GM12878 (cell line): ENCODE measurements around the gene DSC2. TPM values are rescaled to one million over a fixed set of nuclear protein-coding genes. Genes with fewer than 3 reads are reported as not detected.

ENCODE experiments used
- ATAC-seq: fragments of 200-7000 bp; cut with Tn5 transposase; 3 replicates; pipeline ENCODE4 v1.9.1; 2020; ENCODE audit warnings: mild to moderate bottlenecking, moderate library complexity
- BruUV-seq: library from RNA; stranded (reverse); fragments of 400-500 nt; replicated peaks from 2 replicates; lab custom pipeline; 2021; lab: Mats Ljungman, UMichigan
- CTCF ChIA-PET: fragments of 300-600 bp; sonication (Branson Sonifier 250); formaldehyde crosslinking; extraction: SDS; loops from one replicate; lab custom pipeline; 2021; ENCODE audit warnings: inconsistent platforms; lab: Yijun Ruan, JAX
- POLR2A ChIA-PET: fragments of 350-600 bp; formaldehyde crosslinking; extraction: SDS; loops from one replicate; lab custom pipeline; 2021; ENCODE audit warnings: inconsistent platforms; lab: Charles Lee
- RAD21 ChIA-PET: fragments of 300-600 bp; sonication (Branson Sonifier 250); formaldehyde crosslinking; loops from one replicate; lab custom pipeline; 2023; ENCODE audit warnings: antibody characterized with exemption; ENCODE audit not compliant: unreplicated experiment; lab: Charles Lee
- SMC1A ChIA-PET: fragments of 300-600 bp; sonication (Branson Sonifier 250); formaldehyde crosslinking; loops from one replicate; lab custom pipeline; 2023; ENCODE audit not compliant: unreplicated experiment, uncharacterized antibody; lab: Charles Lee
- DNase-seq: peaks from one replicate; pipeline ENCODE4 v3.0.0-alpha.2; 2011; ENCODE audit warnings: low read depth, low spot score
- FAIRE-seq: peaks from 3 replicates; lab custom pipeline; 2011; peaks lifted over from hg19 to GRCh38; lab: Jason Lieb, UNC
- H2AFZ ChIP-seq: 2 replicates; pipeline ENCODE4 v1.6.0; 2011; ENCODE audit warnings: low read depth, low read length, control low read depth; ENCODE audit not compliant: control insufficient read depth
- H3K27ac ChIP-seq: 2 replicates; pipeline ENCODE4 v1.5.1; 2011; ENCODE audit warnings: control low read depth; ENCODE audit not compliant: control insufficient read depth, insufficient read depth
- H3K27me3 ChIP-seq, 2 experiments: replicated peaks in 1 of 2; 2 replicates each; pipeline versions ENCODE4 v1.6.0 to v1.6.1; 2011; ENCODE audit warnings: low read length in 1 of 2; ENCODE audit not compliant: control insufficient read depth in 2 of 2, insufficient read depth in 2 of 2
- H3K36me3 ChIP-seq, 2 experiments: 2 replicates each; pipeline ENCODE4 v1.5.1; 2011; ENCODE audit warnings: low read length in 1 of 2; ENCODE audit not compliant: control insufficient read depth in 2 of 2, insufficient read depth in 2 of 2
- H3K4me1 ChIP-seq: 2 replicates; pipeline ENCODE4 v1.6.1; 2011; ENCODE audit warnings: mild to moderate bottlenecking, low read length, moderate library complexity, mixed read lengths; ENCODE audit not compliant: control insufficient read depth, insufficient read depth
- H3K4me2 ChIP-seq: 2 replicates; pipeline ENCODE4 v1.6.0; 2011; ENCODE audit warnings: control low read depth; ENCODE audit not compliant: control insufficient read depth, insufficient read depth
- H3K4me3 ChIP-seq: fragments of 200-600 bp; sonication (generic); 2 replicates; pipeline ENCODE4 v1.5.1; 2016
- H3K79me2 ChIP-seq: 2 replicates; pipeline ENCODE4 v1.6.0; 2011; ENCODE audit warnings: low read length; ENCODE audit not compliant: control insufficient read depth, insufficient read depth
- H3K9ac ChIP-seq: 2 replicates; pipeline ENCODE4 v1.8.0; 2011; ENCODE audit warnings: low read length, control low read depth, mixed read lengths; ENCODE audit not compliant: control insufficient read depth, insufficient read depth
- H3K9me3 ChIP-seq: replicated peaks from 3 replicates; pipeline ENCODE4 v1.5.1; 2011; ENCODE audit warnings: mild to moderate bottlenecking, low read length; ENCODE audit not compliant: control insufficient read depth, insufficient read depth
- H4K20me1 ChIP-seq: 2 replicates; pipeline ENCODE4 v1.6.0; 2011; ENCODE audit not compliant: control insufficient read depth, insufficient read depth
- ATF2 ChIP-seq: IDR thresholded peaks from 2 replicates; pipeline ENCODE4 v1.6.1; 2012; ENCODE audit warnings: low read length, inconsistent platforms
- BACH1 ChIP-seq: fragments of 450-650 bp; IDR thresholded peaks from 2 replicates; pipeline ENCODE4 v1.6.1; 2017; ENCODE audit warnings: mild to moderate bottlenecking, borderline replicate concordance
- BCL3 ChIP-seq: IDR thresholded peaks from 2 replicates; pipeline ENCODE4 v1.6.1; 2011; ENCODE audit warnings: borderline replicate concordance, low read depth, mild to moderate bottlenecking, moderate library complexity, low read length; ENCODE audit not compliant: insufficient read depth, poor library complexity, severe bottlenecking
- BHLHE40 ChIP-seq, 2 experiments: fragments of 450-650 bp in 1 of 2; IDR thresholded peaks; 2 replicates each; pipeline ENCODE4 v1.6.1; 2011 to 2017; ENCODE audit warnings: low read depth in 2 of 2, borderline replicate concordance in 1 of 2, improper control_type of control experiment in 1 of 2, low read length in 1 of 2, mild to moderate bottlenecking in 1 of 2
- CBX5 ChIP-seq: sonication (generic); IDR thresholded peaks from 2 replicates; pipeline ENCODE4 v1.6.1; 2016; ENCODE audit warnings: low read depth, moderate library complexity, mild to moderate bottlenecking, inconsistent platforms
- CREM ChIP-seq: IDR thresholded peaks from 2 replicates; pipeline ENCODE4 v1.6.1; 2014; ENCODE audit warnings: antibody characterized with exemption, low read depth
- FOXM1 ChIP-seq: IDR thresholded peaks from 2 replicates; pipeline ENCODE4 v1.6.1; 2012; ENCODE audit warnings: low read depth, mild to moderate bottlenecking, inconsistent platforms, low read length, moderate library complexity
- MEF2A ChIP-seq: IDR thresholded peaks from 2 replicates; pipeline ENCODE4 v1.6.1; 2011; ENCODE audit warnings: low read depth, mild to moderate bottlenecking, low read length, moderate library complexity; ENCODE audit not compliant: insufficient read depth
- MEF2B ChIP-seq: fragments of 450-650 bp; IDR thresholded peaks from 2 replicates; pipeline ENCODE4 v1.6.1; 2018; ENCODE audit warnings: mild to moderate bottlenecking, moderate library complexity; ENCODE audit not compliant: partially characterized antibody, poor library complexity, severe bottlenecking
- MTA2 ChIP-seq: fragments of 450-650 bp; IDR thresholded peaks from 2 replicates; pipeline ENCODE4 v1.6.1; 2016; ENCODE audit warnings: low read depth, mild to moderate bottlenecking, moderate library complexity
- NBN ChIP-seq: fragments of 450-650 bp; IDR thresholded peaks from 2 replicates; pipeline ENCODE4 v1.6.1; 2016
- NFIC ChIP-seq: IDR thresholded peaks from 2 replicates; pipeline ENCODE4 v1.6.1; 2012; ENCODE audit warnings: low read depth, mild to moderate bottlenecking, inconsistent platforms, low read length, moderate library complexity
- NR2F1 ChIP-seq: fragments of 450-650 bp; conservative IDR thresholded peaks from 2 replicates; pipeline ENCODE4 v1.6.1; 2017; ENCODE audit warnings: mild to moderate bottlenecking
- PBX3 ChIP-seq: IDR thresholded peaks from 2 replicates; pipeline ENCODE4 v1.6.1; 2011; ENCODE audit warnings: mild to moderate bottlenecking, low read depth, low read length, moderate library complexity; ENCODE audit not compliant: insufficient replicate concordance
- RB1 ChIP-seq: fragments of 450-650 bp; formaldehyde crosslinking; IDR thresholded peaks from 2 replicates; pipeline ENCODE4 v1.6.1; 2017; ENCODE audit warnings: mild to moderate bottlenecking, borderline replicate concordance
- RUNX3 ChIP-seq: IDR thresholded peaks from 2 replicates; pipeline ENCODE4 v1.6.1; 2012; ENCODE audit warnings: low read length, inconsistent platforms
- SIN3A ChIP-seq: IDR thresholded peaks from 2 replicates; pipeline ENCODE4 v1.6.1; 2012; ENCODE audit warnings: low read depth, low read length, improper control_type of control experiment
- SP1 ChIP-seq: IDR thresholded peaks from one replicate; pipeline ENCODE4 v1.6.1; 2011; ENCODE audit warnings: low read depth, low read length
- TAF1 ChIP-seq: IDR thresholded peaks from 2 replicates; pipeline ENCODE4 v1.6.1; 2011; ENCODE audit warnings: mild to moderate bottlenecking, low read depth, low read length, borderline replicate concordance
- TCF12 ChIP-seq: IDR thresholded peaks from 2 replicates; pipeline ENCODE4 v1.6.1; 2011; ENCODE audit warnings: low read depth, mild to moderate bottlenecking, low read length
- WGBS: methylation state at CpG from one replicate; pipeline ENCODE4 v1.1.6; 2016; ENCODE audit warnings: low lambda C conversion rate; ENCODE audit not compliant: insufficient replicate concordance, insufficient coverage; ENCODE audit errors: missing lambda C conversion rate; 5-methylcytosine and 5-hydroxymethylcytosine counted together
- in situ Hi-C: fragments of 300-500 bp; cut with MboI; formaldehyde crosslinking; loops from 9 replicates; pipeline ENCODE4 v1.14.3; 2018; ENCODE audit warnings: mixed read lengths
- intact Hi-C: fragments of 100-400 bp; cut with micrococcal nuclease; formaldehyde crosslinking; loops from one replicate; pipeline ENCODE4 v1.14.2; 2022; ENCODE audit not compliant: unreplicated experiment
- polyA plus RNA-seq, 11 experiments: library from polyadenylated mRNA; depleted of rRNA in 4 of 11; unstranded in 6 of 11; stranded (reverse) in 5 of 11; fragments of >200 nt; fragmentation: Nextera tagmentation in 4 of 11; fragmentation: Illumina TruSeq in 1 of 11; extraction: Ambion mirVana in 4 of 11; extraction: Trizol in 1 of 11; gene quantifications; 1 replicate in 1 of 11; 2 replicates in 10 of 11; pipeline versions ENCODE4 v1.2.1 to v1.2.3, GENCODE V29; 2011 to 2016; ENCODE audit warnings: inconsistent platforms in 2 of 11, missing spikeins in 2 of 11, low read depth in 1 of 11
- total RNA-seq, 4 experiments: library from RNA; depleted of rRNA in 3 of 4; stranded (reverse); fragments of >200 nt in 3 of 4; fragmentation: Illumina TruSeq in 1 of 4; extraction: Trizol in 1 of 4; gene quantifications; 2 replicates each; pipeline versions ENCODE4 v1.2.1 to v1.2.3, GENCODE V29; 2013 to 2021

The DSC2 gene
- total and polyA plus RNA-seq, 10 of the 15 experiments (the other 5 are each of a cell fraction or from before 2014, with no cell fraction given) = 1.2 to 4.9 (median 3.0) TPM; not detected in 1

GRCh38 chr18:31061945-31062344 lies 40.3 kb downstream of the DSC2 start:
- 0% methylated on average over 4 of the region's 4 CpGs for WGBS
- SMC1A ChIA-PET = no interaction called here
- TF ChIP-seq MEF2B (no peak), TCF12 (no peak), BCL3 (peak; percentile 86), RB1 (no peak), BHLHE40 (IDR thresholded peaks at IDR 0.05; ENCODE audit: borderline replicate concordance in 1 of 2, low read depth in 2 of 2, low read length in 1 of 2) (no peak), NBN (no peak), BACH1 (no peak), NFIC (peak; percentile 66; the same call in 1 of the 2 replicates), MTA2 (no peak), CREM (0 out of 2 replicates have a peak, but pooled peaks have one; percentile 13), RUNX3 (peak; percentile 84), SP1 (no peak), MEF2A (0 out of 2 replicates have a peak, but pooled peaks have one; percentile 28), SIN3A (no peak), PBX3 (no peak), NR2F1 (no peak), CBX5 (no peak), TAF1 (no peak), FOXM1 (peak; percentile 58; the same call in 1 of the 2 replicates), ATF2 (peak; percentile 78)

More at GRCh38 chr18:31061945-31062344, 40.3 kb downstream of the DSC2 start:
- Histone ChIP-seq H4K20me1 (no peaks in the 10 kb centered on the region), H2AFZ (no peak overlapping the region), H3K4me2 (no peak overlapping the region), H3K27me3 (no peaks in the 10 kb centered on the region), H3K4me1 (no peaks in the 10 kb centered on the region), H3K9me3 (no peaks in the 10 kb centered on the region), H3K36me3 (no peaks in the 10 kb centered on the region), H3K27ac (no peak overlapping the region), H3K79me2 (no peaks in the 10 kb centered on the region), H3K9ac (no peak overlapping the region; the same call in 1 of the 2 replicates), H3K4me3 (no peak overlapping the region)
- intact Hi-C loops (no loop called here), in situ Hi-C loops (no loop called here)
- DNase-seq (peak; percentile 60), FAIRE-seq (no peak), ATAC-seq (no peak)
- ChIA-PET POLR2A (no interaction called here), CTCF (no interaction called here), RAD21 (no interaction called here)
- no TSS peak for BruUV-seq
